Left lung (tissue), 10 donors: Measurements from ENCODE around the gene ARHGAP44. TPM values are rescaled to one million over a fixed set of nuclear protein-coding genes. Genes with fewer than 3 reads are reported as not detected.

Source experiments
- ATAC-seq: fragments of 200-7000 bp; cut with Tn5 transposase; one replicate; pipeline ENCODE4 v1.9.1; 2020; ENCODE audit warnings: moderate library complexity
- DNase-seq, 4 donors: peaks; one replicate each; pipeline ENCODE4 v3.0.0-alpha.2; 2013 to 2020
- H3K27ac ChIP-seq, 2 donors: fragments of 200-600 bp; sonication (generic) in 1 of 2; one replicate each; pipeline versions ENCODE4 v1.5.0 to v1.8.0; 2020 to 2021
- H3K27me3 ChIP-seq, 2 donors: fragments of 200-600 bp; sonication (generic) in 1 of 2; one replicate each; pipeline versions ENCODE4 v1.5.0 to v1.8.0; 2020 to 2021
- H3K36me3 ChIP-seq, 2 donors: fragments of 200-600 bp; sonication (generic) in 1 of 2; one replicate each; pipeline versions ENCODE4 v1.5.0 to v1.8.0; 2020 to 2021
- H3K4me1 ChIP-seq, 2 donors: fragments of 200-600 bp; one replicate each; pipeline ENCODE4 v1.8.0; 2021
- H3K4me3 ChIP-seq, 2 donors: fragments of 200-600 bp; sonication (generic) in 1 of 2; one replicate each; pipeline versions ENCODE4 v1.5.0 to v1.8.0; 2020 to 2021; ENCODE audit warnings: mild to moderate bottlenecking in 1 of 2
- H3K9me3 ChIP-seq, 2 donors: fragments of 200-600 bp; sonication (generic) in 1 of 2; one replicate each; pipeline versions ENCODE4 v1.5.0 to v1.8.0; 2020 to 2021
- intact Hi-C, 2 donors: fragments of 100-400 bp; cut with DNase I; formaldehyde crosslinking; loops; one replicate each; pipeline versions ENCODE4 v1.11.2 to v1.14.2; 2022
- polyA plus RNA-seq, 6 donors: library from polyadenylated mRNA; unstranded; fragments of 120-200 nt; gene quantifications; one replicate each; pipeline ENCODE4 v1.2.1, GENCODE V29; 2013; ENCODE audit not compliant: insufficient read length in 6 of 6
- total RNA-seq, 2 donors: library from RNA; stranded (reverse); fragmentation: NEBNext Ultra II Directional; extraction: Animal tissue kit (Norgen Biotek cat#: 25700); gene quantifications; one replicate each; pipeline ENCODE4 v1.2.1, GENCODE V29; 2021
- TF ChIP-seq, protein P1 (sequence below), 2 donors: fragments of 200-600 bp; sonication (generic) in 1 of 2; IDR thresholded peaks; one replicate each; pipeline versions ENCODE4 v1.5.0 to v1.8.0; 2021; ENCODE audit warnings: antibody characterized with exemption in 2 of 2
- donor health status: DM: no; HTN: yes; CAD: no.
- donor health status: DM: no; HTN: no; CAD: no.

The ARHGAP44 gene
- total and polyA plus RNA-seq, 8 donors = 13.1 to 43.6 (median 17.9) TPM

GRCh38 chr17:12911239-12911638, 121.9 kb downstream of the ARHGAP44 start:
- TF ChIP-seq, protein P1, sequence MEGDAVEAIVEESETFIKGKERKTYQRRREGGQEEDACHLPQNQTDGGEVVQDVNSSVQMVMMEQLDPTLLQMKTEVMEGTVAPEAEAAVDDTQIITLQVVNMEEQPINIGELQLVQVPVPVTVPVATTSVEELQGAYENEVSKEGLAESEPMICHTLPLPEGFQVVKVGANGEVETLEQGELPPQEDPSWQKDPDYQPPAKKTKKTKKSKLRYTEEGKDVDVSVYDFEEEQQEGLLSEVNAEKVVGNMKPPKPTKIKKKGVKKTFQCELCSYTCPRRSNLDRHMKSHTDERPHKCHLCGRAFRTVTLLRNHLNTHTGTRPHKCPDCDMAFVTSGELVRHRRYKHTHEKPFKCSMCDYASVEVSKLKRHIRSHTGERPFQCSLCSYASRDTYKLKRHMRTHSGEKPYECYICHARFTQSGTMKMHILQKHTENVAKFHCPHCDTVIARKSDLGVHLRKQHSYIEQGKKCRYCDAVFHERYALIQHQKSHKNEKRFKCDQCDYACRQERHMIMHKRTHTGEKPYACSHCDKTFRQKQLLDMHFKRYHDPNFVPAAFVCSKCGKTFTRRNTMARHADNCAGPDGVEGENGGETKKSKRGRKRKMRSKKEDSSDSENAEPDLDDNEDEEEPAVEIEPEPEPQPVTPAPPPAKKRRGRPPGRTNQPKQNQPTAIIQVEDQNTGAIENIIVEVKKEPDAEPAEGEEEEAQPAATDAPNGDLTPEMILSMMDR (IDR thresholded peaks at IDR 0.05) = no peak
- Histone ChIP-seq H3K9me3 (peaks cover 0 to 8% of the 10 kb centered on the region in 2 donors), H3K36me3 (peaks cover 0 to 6% of the 10 kb centered on the region in 2 donors), H3K4me3 (no peak overlapping the region), H3K27ac (no peak overlapping the region), H3K4me1 (no peaks in the 10 kb centered on the region), H3K27me3 (no peaks in the 10 kb centered on the region)
- intact Hi-C loops = no loop called here
- ATAC-seq (no peak), DNase-seq (no peak)

GRCh38 chr17:12917399-12917798, 128.1 kb downstream of the ARHGAP44 start:
- Histone ChIP-seq H3K36me3 (peaks cover 0 to 16% of the 10 kb centered on the region in 2 donors), H3K4me1 (no peaks in the 10 kb centered on the region), H3K9me3 (no peaks in the 10 kb centered on the region), H3K27me3 (no peaks in the 10 kb centered on the region), H3K4me3 (no peak overlapping the region), H3K27ac (no peak overlapping the region)
- DNase-seq = no peak
- no peak for ATAC-seq
- TF ChIP-seq, protein P1 (IDR thresholded peaks at IDR 0.05) = no peak
- intact Hi-C loops = no loop called here

DNA sequence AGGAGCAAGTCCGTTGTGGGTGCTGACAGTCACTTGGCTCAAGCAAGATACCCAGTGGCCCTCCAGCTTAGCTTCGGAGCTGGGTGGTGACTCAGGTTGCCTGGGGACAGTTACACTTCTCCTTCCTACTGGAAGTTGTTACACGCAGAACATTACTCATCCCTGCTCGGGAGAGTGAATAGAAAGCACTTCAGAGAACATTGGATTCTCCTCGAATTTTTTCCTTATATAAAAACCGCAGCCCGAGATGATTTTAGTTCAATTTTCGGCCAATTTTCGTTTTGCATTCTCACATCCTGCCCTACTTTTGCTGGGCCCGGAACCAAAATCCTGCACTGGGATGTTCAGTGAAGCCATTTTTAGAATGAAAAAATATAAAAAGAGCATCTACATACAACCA, 128.8 kb downstream of the ARHGAP44 start:
- Histone ChIP-seq H3K4me3 (no peak overlapping the region), H3K27me3 (no peaks in the 10 kb centered on the region), H3K36me3 (peaks cover 0 to 16% of the 10 kb centered on the region in 2 donors), H3K27ac (no peak overlapping the region), H3K9me3 (no peaks in the 10 kb centered on the region), H3K4me1 (no peaks in the 10 kb centered on the region)
- DNase-seq = no peak
- intact Hi-C loops = no loop called here
- TF ChIP-seq, protein P1 (IDR thresholded peaks at IDR 0.05) = no peak
- ATAC-seq = no peak

DNA sequence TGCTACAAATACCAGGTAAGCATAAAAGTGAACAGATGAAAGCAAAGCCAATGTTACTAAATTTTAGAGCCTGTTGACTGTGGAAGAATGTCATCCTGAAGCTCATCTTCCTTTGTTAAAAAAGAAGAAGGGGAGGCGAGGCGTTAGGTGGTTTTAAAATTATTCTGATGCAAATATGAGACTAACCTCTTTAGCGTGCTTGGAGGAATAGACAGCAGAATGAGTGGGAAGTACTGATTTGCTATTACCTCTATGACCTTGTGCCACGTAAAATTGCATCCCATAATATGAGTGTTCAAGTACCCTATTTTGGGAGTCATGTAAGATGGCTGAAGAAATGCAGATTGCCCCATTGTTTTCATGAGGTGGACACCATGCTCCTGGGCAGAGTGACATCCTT, 132.8 kb downstream of the ARHGAP44 start:
- H3K4me1 ChIP-seq = no peaks in the 10 kb centered on the region
- no peaks in the 10 kb centered on the region for H3K9me3 ChIP-seq
- TF ChIP-seq, protein P1 (IDR thresholded peaks at IDR 0.05) = no peak
- no peak overlapping the region for H3K27ac ChIP-seq
- H3K36me3 ChIP-seq = peaks cover 0 to 3% of the 10 kb centered on the region in 2 donors
- no peak for ATAC-seq
- no peak for DNase-seq
- no peak overlapping the region for H3K4me3 ChIP-seq
- H3K27me3 ChIP-seq = no peaks in the 10 kb centered on the region
- intact Hi-C loops = no loop called here

- no peak overlapping the region for H3K4me3 ChIP-seq
- intact Hi-C loops = no loop called here
- TF ChIP-seq, protein P1 (IDR thresholded peaks at IDR 0.05) = no peak
- no peaks in the 10 kb centered on the region for H3K27me3 ChIP-seq
- ATAC-seq = no peak
- no peaks in the 10 kb centered on the region for H3K9me3 ChIP-seq
- no peaks in the 10 kb centered on the region for H3K4me1 ChIP-seq
- no peak overlapping the region for H3K27ac ChIP-seq
- no peaks in the 10 kb centered on the region for H3K36me3 ChIP-seq
- DNase-seq = no peak
Measured at GRCh38 chr17:12924614-12925013, 135.3 kb downstream of the ARHGAP44 start.
